ENCODE results near the gene KANK3. TPM values are rescaled to one million over a fixed set of nuclear protein-coding genes. Genes with fewer than 3 reads are reported as not detected.

Gene KANK3
- polyA plus RNA-seq, 1 donor from 2014 or later, result 2.8 TPM

DNA sequence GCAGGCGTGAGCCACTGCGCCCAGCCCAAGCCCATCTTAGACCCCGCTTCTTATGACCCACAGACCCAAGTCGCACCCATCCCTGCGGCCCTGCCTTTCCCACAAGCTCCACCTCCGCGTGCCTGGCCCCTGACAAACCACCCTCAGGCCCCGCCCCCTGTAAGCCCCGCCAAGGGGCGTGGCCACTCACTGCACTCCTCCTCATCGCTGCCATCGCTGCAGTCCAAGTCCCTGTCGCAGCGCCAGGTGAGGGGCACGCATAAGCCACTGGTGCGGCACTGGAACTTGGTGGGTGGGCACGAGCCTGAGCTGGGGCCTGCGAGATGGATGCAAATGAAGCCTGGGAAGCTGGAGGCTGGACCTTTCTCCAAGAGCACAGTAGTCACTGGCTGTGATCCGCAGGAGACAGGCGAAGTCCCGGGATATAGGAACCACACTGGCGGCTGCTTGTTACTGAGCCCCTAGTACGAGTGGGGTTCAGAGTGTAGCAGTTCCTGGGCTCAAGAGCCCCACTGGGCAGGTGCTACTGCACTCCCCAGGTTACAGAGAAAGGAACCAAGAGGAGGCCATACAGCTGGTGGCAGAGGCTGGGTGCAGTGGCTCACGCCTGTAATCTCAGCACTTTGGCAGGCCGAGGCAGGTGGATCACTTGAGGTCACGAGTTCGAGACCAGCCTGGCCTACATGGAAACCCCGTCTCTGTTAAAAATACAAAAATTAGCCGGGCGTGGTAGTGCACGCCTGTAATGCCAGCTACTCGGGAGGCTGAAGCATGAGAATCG is 38.0 kb downstream of the KANK3 start:
- Histone ChIP-seq H3F3A (ENCODE audit: insufficient read depth, low read length, poor library complexity, severe bottlenecking) (no peaks in the 10 kb centered on the region), H3K4me3 (ENCODE audit: low read length) (no peak overlapping the region), H3K9me3 (ENCODE audit: low read length) (no peaks in the 10 kb centered on the region), H3K36me3 (ENCODE audit: insufficient read depth, low read length) (no peaks in the 10 kb centered on the region), H3K4me2 (ENCODE audit: low read length) (no peak overlapping the region), H3K27me3 (ENCODE audit: insufficient read depth, low read depth, low read length) (no peaks in the 10 kb centered on the region), H2AFZ (ENCODE audit: low read depth, low read length) (no peak overlapping the region), H3K79me2 (replicated peaks; ENCODE audit: insufficient read depth, low read length) (peaks cover 17% of the 10 kb centered on the region), H3K27ac (ENCODE audit: low read length) (no peak overlapping the region), H3K9ac (ENCODE audit: low read length) (no peak overlapping the region), H3K9me2 (ENCODE audit: insufficient read depth, low read length) (no peaks in the 10 kb centered on the region), H4K20me1 (ENCODE audit: insufficient read depth) (no peaks in the 10 kb centered on the region)
- TF ChIP-seq TAF1 (IDR thresholded peaks at IDR 0.05; ENCODE audit: low read depth) (no peak), MXI1 (conservative IDR thresholded peaks at IDR 0.05; ENCODE audit: poor library complexity, severe bottlenecking) (no peak), SMC3 (conservative IDR thresholded peaks at IDR 0.05; ENCODE audit: poor library complexity) (no peak), EZH2 (IDR thresholded peaks at IDR 0.05; ENCODE audit: borderline replicate concordance, insufficient read depth, low read length, poor library complexity, severe bottlenecking) (no peak), EP300 (conservative IDR thresholded peaks at IDR 0.05; ENCODE audit: poor library complexity, severe bottlenecking) (no peak), POLR2AphosphoS5 (IDR thresholded peaks at IDR 0.05) (no peak), RAD21 (conservative IDR thresholded peaks at IDR 0.05) (no peak)
- TF ChIP-seq, protein P1, sequence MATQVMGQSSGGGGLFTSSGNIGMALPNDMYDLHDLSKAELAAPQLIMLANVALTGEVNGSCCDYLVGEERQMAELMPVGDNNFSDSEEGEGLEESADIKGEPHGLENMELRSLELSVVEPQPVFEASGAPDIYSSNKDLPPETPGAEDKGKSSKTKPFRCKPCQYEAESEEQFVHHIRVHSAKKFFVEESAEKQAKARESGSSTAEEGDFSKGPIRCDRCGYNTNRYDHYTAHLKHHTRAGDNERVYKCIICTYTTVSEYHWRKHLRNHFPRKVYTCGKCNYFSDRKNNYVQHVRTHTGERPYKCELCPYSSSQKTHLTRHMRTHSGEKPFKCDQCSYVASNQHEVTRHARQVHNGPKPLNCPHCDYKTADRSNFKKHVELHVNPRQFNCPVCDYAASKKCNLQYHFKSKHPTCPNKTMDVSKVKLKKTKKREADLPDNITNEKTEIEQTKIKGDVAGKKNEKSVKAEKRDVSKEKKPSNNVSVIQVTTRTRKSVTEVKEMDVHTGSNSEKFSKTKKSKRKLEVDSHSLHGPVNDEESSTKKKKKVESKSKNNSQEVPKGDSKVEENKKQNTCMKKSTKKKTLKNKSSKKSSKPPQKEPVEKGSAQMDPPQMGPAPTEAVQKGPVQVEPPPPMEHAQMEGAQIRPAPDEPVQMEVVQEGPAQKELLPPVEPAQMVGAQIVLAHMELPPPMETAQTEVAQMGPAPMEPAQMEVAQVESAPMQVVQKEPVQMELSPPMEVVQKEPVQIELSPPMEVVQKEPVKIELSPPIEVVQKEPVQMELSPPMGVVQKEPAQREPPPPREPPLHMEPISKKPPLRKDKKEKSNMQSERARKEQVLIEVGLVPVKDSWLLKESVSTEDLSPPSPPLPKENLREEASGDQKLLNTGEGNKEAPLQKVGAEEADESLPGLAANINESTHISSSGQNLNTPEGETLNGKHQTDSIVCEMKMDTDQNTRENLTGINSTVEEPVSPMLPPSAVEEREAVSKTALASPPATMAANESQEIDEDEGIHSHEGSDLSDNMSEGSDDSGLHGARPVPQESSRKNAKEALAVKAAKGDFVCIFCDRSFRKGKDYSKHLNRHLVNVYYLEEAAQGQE (IDR thresholded peaks at IDR 0.05; ENCODE audit: borderline replicate concordance), result no peak
- TF ChIP-seq, protein P2, sequence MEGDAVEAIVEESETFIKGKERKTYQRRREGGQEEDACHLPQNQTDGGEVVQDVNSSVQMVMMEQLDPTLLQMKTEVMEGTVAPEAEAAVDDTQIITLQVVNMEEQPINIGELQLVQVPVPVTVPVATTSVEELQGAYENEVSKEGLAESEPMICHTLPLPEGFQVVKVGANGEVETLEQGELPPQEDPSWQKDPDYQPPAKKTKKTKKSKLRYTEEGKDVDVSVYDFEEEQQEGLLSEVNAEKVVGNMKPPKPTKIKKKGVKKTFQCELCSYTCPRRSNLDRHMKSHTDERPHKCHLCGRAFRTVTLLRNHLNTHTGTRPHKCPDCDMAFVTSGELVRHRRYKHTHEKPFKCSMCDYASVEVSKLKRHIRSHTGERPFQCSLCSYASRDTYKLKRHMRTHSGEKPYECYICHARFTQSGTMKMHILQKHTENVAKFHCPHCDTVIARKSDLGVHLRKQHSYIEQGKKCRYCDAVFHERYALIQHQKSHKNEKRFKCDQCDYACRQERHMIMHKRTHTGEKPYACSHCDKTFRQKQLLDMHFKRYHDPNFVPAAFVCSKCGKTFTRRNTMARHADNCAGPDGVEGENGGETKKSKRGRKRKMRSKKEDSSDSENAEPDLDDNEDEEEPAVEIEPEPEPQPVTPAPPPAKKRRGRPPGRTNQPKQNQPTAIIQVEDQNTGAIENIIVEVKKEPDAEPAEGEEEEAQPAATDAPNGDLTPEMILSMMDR (IDR thresholded peaks at IDR 0.05; ENCODE audit: poor library complexity, severe bottlenecking), result no peak

DNA sequence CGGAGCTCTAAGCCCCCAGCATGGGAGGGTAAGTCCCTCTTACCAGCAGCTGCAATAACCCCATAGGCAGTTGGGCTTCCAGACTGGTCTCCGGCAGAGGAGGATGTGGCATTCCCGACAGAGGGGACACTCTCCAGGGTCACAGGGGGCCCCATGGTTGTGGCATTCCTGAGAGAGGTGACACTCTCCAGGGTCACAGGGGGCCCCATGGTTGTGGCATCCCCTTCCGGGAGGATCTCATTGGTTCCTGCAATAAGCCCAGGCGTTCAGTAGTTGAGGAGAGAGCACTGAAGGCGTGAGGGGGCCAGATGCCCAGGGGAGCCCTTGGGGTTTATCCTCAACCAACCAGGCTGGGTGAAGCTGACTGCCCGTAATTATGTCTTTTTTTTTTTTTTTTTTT is 40.3 kb downstream of the KANK3 start:
- Histone ChIP-seq H3K9ac (ENCODE audit: low read length) (no peak overlapping the region), H2AFZ (ENCODE audit: low read depth, low read length) (no peak overlapping the region)
- no peak for TF ChIP-seq SMC3 (conservative IDR thresholded peaks at IDR 0.05; ENCODE audit: poor library complexity)
- no peak for TF ChIP-seq MXI1 (conservative IDR thresholded peaks at IDR 0.05; ENCODE audit: poor library complexity, severe bottlenecking)
- TF ChIP-seq EP300 (conservative IDR thresholded peaks at IDR 0.05; ENCODE audit: poor library complexity, severe bottlenecking), result no peak
- TF ChIP-seq TAF1 (IDR thresholded peaks at IDR 0.05; ENCODE audit: low read depth), result no peak
- TF ChIP-seq, protein P1 (IDR thresholded peaks at IDR 0.05; ENCODE audit: borderline replicate concordance), result no peak
- no peak for TF ChIP-seq POLR2AphosphoS5 (IDR thresholded peaks at IDR 0.05)
- no peak for TF ChIP-seq RAD21 (conservative IDR thresholded peaks at IDR 0.05)
- no peak for TF ChIP-seq EZH2 (IDR thresholded peaks at IDR 0.05; ENCODE audit: borderline replicate concordance, insufficient read depth, low read length, poor library complexity, severe bottlenecking)
- TF ChIP-seq, protein P2 (IDR thresholded peaks at IDR 0.05; ENCODE audit: poor library complexity, severe bottlenecking), result no peak

More for the DNA sequence above, 40.3 kb downstream of the KANK3 start:
- Histone ChIP-seq H3K4me2 (ENCODE audit: low read length) (no peak overlapping the region), H3F3A (ENCODE audit: insufficient read depth, low read length, poor library complexity, severe bottlenecking) (no peaks in the 10 kb centered on the region), H3K27ac (ENCODE audit: low read length) (no peak overlapping the region), H3K9me2 (ENCODE audit: insufficient read depth, low read length) (no peaks in the 10 kb centered on the region), H3K4me3 (ENCODE audit: low read length) (no peak overlapping the region), H3K9me3 (ENCODE audit: low read length) (no peaks in the 10 kb centered on the region), H3K79me2 (replicated peaks; ENCODE audit: insufficient read depth, low read length) (peaks cover 10% of the 10 kb centered on the region), H4K20me1 (ENCODE audit: insufficient read depth) (no peaks in the 10 kb centered on the region), H3K36me3 (ENCODE audit: insufficient read depth, low read length) (no peaks in the 10 kb centered on the region), H3K27me3 (ENCODE audit: insufficient read depth, low read depth, low read length) (no peaks in the 10 kb centered on the region)

Data from neural cell (in vitro differentiated cells).